ENCODE data around the gene SP140L.
A peak's percentile ranks its signal among the peaks of the same experiment; 100 is the strongest.
"Not testable (repeated sequence)": the region's sequence is repeated elsewhere in the genome, so short reads cannot be mapped to it uniquely, and the experiment has no call there.

SP140L gene

GRCh38 chr2:230362030-230362691 lies 35.2 kb downstream of the SP140L start:
- DNase-seq (ENCODE audit: low spot score): no peak

GRCh38 chr2:230382108-230382507 lies 55.1 kb downstream of the SP140L start:
- DNase-seq (ENCODE audit: low spot score): no peak

GRCh38 chr2:230383453-230383852 lies 56.5 kb downstream of the SP140L start:
- DNase-seq (ENCODE audit: low spot score): no peak

- no peak for DNase-seq (ENCODE audit: low spot score)
Observed at GRCh38 chr2:230384986-230385385, 58.0 kb downstream of the SP140L start.

- no peak for DNase-seq (ENCODE audit: low spot score)
Observed at GRCh38 chr2:230394301-230394700, 67.3 kb downstream of the SP140L start.

- DNase-seq (ENCODE audit: low spot score): not testable (repeated sequence)
Observed at GRCh38 chr2:230398698-230399097, 71.7 kb downstream of the SP140L start.

GRCh38 chr2:230400041-230400440 lies 73.0 kb downstream of the SP140L start:
- DNase-seq (ENCODE audit: low spot score): no peak

- no peak for DNase-seq (ENCODE audit: low spot score)
Observed at GRCh38 chr2:230400454-230400853, 73.5 kb downstream of the SP140L start.

GRCh38 chr2:230401026-230401425 lies 74.0 kb downstream of the SP140L start:
- not testable (repeated sequence) for DNase-seq (ENCODE audit: low spot score)

- DNase-seq (ENCODE audit: low spot score): no peak
Observed at GRCh38 chr2:230403746-230404145, 76.8 kb downstream of the SP140L start.

- no peak for DNase-seq (ENCODE audit: low spot score)
Observed at GRCh38 chr2:230405824-230406223, 78.8 kb downstream of the SP140L start.

- peak; percentile 90 for DNase-seq (ENCODE audit: low spot score)
Observed at GRCh38 chr2:230408244-230408842, 81.3 kb downstream of the SP140L start.

GRCh38 chr2:230409316-230409715 lies 82.3 kb downstream of the SP140L start:
- DNase-seq (ENCODE audit: low spot score): not testable (repeated sequence)

- no peak for DNase-seq (ENCODE audit: low spot score)
Observed at GRCh38 chr2:230410263-230410662, 83.3 kb downstream of the SP140L start.

- DNase-seq (ENCODE audit: low spot score): no peak
Observed at GRCh38 chr2:230410861-230411569, 84.0 kb downstream of the SP140L start.

GRCh38 chr2:230411570-230412370 lies 84.8 kb downstream of the SP140L start:
- peak; percentile 83 for DNase-seq (ENCODE audit: low spot score)

- no peak for DNase-seq (ENCODE audit: low spot score)
Observed at GRCh38 chr2:230412371-230412711, 85.3 kb downstream of the SP140L start.

GRCh38 chr2:230412846-230413245 lies 85.9 kb downstream of the SP140L start:
- DNase-seq (ENCODE audit: low spot score): no peak

GRCh38 chr2:230413479-230413878 lies 86.5 kb downstream of the SP140L start:
- DNase-seq (ENCODE audit: low spot score): no peak

- DNase-seq (ENCODE audit: low spot score): no peak
Observed at GRCh38 chr2:230414302-230414701, 87.3 kb downstream of the SP140L start.

- peak; percentile 75 for DNase-seq (ENCODE audit: low spot score)
Observed at GRCh38 chr2:230416061-230416721, 89.2 kb downstream of the SP140L start, which contains the start of gene SP100. Gene SP100, plus strand, starts transcription at chr2:230416201. Its CDS starts 96 bp downstream, at chr2:230416297.

- no peak for DNase-seq (ENCODE audit: low spot score)
Observed at GRCh38 chr2:230417436-230417835, 90.4 kb downstream of the SP140L start.
